Subcutaneous preadipocyte (primary cell): ENCODE results near the gene TRIM49C. TPM values are rescaled to one million over a fixed set of nuclear protein-coding genes. Genes with fewer than 3 reads are reported as not detected.

ENCODE experiments used
- small RNA-seq: library from RNA; depleted of rRNA; stranded (forward); fragments of <200 nt; gene quantifications from one replicate; pipeline ENCODE3, GENCODE V24; 2012
- total RNA-seq: library from RNA; depleted of rRNA; stranded (reverse); fragments of >200 nt; gene quantifications from 2 replicates; pipeline ENCODE4 v1.2.3, GENCODE V29; 2012

TRIM49C gene, protein sequence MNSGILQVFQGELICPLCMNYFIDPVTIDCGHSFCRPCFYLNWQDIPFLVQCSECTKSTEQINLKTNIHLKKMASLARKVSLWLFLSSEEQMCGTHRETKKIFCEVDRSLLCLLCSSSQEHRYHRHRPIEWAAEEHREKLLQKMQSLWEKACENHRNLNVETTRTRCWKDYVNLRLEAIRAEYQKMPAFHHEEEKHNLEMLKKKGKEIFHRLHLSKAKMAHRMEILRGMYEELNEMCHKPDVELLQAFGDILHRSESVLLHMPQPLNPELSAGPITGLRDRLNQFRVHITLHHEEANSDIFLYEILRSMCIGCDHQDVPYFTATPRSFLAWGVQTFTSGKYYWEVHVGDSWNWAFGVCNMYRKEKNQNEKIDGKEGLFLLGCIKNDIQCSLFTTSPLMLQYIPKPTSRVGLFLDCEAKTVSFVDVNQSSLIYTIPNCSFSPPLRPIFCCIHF
- total RNA-seq, result not detected in 2 replicates

DNA sequence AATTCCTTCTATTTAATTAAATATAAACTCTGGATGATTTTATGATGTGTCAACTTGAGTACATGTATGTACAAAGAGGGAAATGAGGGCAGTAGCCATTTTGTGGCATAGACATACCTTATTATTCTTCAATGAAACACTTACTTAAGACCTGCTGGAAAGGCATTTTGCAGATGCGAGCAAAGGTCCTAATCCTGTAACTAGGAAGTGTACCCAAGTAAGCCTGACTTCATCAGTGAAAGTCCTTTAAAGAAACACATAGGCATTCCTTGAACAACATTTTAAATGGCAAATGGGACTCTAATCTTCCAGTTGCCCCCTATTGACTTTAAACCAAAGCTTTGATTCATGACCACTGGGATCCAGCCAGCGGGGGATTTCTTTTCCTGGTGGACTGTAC, at the start of gene TRIM49C:
TRIM49C (plus strand) TSS at position 301 of the 400 bp plus-strand sequence. CDS start 4,106 bp downstream, outside the sequence.

GRCh38 chr11:90085650-90086049, 54.7 kb downstream of the TRIM49C start, which contains the start of gene UBTFL1:
UBTFL1 (plus strand) TSS chr11:90085950; CDS start chr11:90085950, 0 bp downstream.

Small RNAs within 50 kb of the gene (small RNA-seq; reads per million reads assigned to genes)
- not detected for gene AP000827.1

Other genes starting within 250 kb of the TRIM49C start
- gene TRIM49, start 222.5 kb upstream of the TRIM49C start, total RNA-seq, result not detected in 2 replicates
- not detected in 2 replicates for gene TRIM64B, start 152.6 kb upstream of the TRIM49C start, total RNA-seq
- not detected in 2 replicates for gene TRIM49D1, start 108.9 kb upstream of the TRIM49C start, total RNA-seq
- gene TRIM49D2, start 107.0 kb upstream of the TRIM49C start, total RNA-seq, result not detected in 2 replicates
- gene TRIM64, start 65.1 kb upstream of the TRIM49C start, total RNA-seq, result not detected in 2 replicates
- not detected in 2 replicates for gene UBTFL1, start 54.8 kb downstream of the TRIM49C start, total RNA-seq
- gene NAALAD2, start 103.6 kb downstream of the TRIM49C start, total RNA-seq, result 0.73 and 0.98 TPM in 2 replicates
- gene CHORDC1, start 191.9 kb downstream of the TRIM49C start, total RNA-seq, result 19.5 and 33.6 TPM in 2 replicates